Progenitor cell of endocrine pancreas (in vitro differentiated cells): ENCODE data around the gene CD47. TPM values are rescaled to one million over a fixed set of nuclear protein-coding genes. Genes with fewer than 3 reads are reported as not detected.

ENCODE experiments used
- DNase-seq: peaks from one replicate; pipeline ENCODE4 v3.0.0; 2021; ENCODE audit warnings: low spot score; ENCODE audit not compliant: unreplicated experiment
- H3K27ac Mint-ChIP-seq: 2 replicates; pipeline ENCODE4 v1.8.0; 2021; ENCODE audit warnings: mild to moderate bottlenecking, moderate library complexity, mixed read lengths
- H3K27me3 Mint-ChIP-seq: 2 replicates; pipeline ENCODE4 v1.8.0; 2021; ENCODE audit warnings: mixed read lengths
- H3K36me3 Mint-ChIP-seq: 2 replicates; pipeline ENCODE4 v1.8.0; 2022; ENCODE audit warnings: mixed read lengths; ENCODE audit not compliant: insufficient read depth
- H3K4me1 Mint-ChIP-seq: 2 replicates; pipeline ENCODE4 v1.8.0; 2021; ENCODE audit warnings: low read depth, mixed read lengths
- H3K4me3 Mint-ChIP-seq: 2 replicates; pipeline ENCODE4 v1.8.0; 2021; ENCODE audit warnings: low read depth, mild to moderate bottlenecking, moderate library complexity, mixed read lengths
- H3K9me3 Mint-ChIP-seq: 2 replicates; pipeline ENCODE4 v1.8.0; 2021; ENCODE audit warnings: low read depth, mixed read lengths
- total RNA-seq: library from RNA; stranded (reverse); gene quantifications from 2 replicates; pipeline ENCODE4 v1.2.1, GENCODE V29; 2021
- TF ChIP-seq, protein P1 (sequence below): fragments of 200-600 bp; sonication (generic); IDR thresholded peaks from one replicate; pipeline ENCODE4 v1.5.0; 2021; ENCODE audit warnings: antibody characterized with exemption, mild to moderate bottlenecking; ENCODE audit not compliant: unreplicated experiment

The CD47 gene
- total RNA-seq, 1 donor from 2014 or later = 55.1 TPM

- Mint-ChIP-seq H3K27me3 (no peaks in the 10 kb centered on the region), H3K27ac (no peak overlapping the region), H3K4me1 (peaks cover 19% of the 10 kb centered on the region), H3K4me3 (no peak overlapping the region), H3K36me3 (peaks cover 10% of the 10 kb centered on the region), H3K9me3 (no peaks in the 10 kb centered on the region)
- no peak for DNase-seq
- TF ChIP-seq, protein P1, sequence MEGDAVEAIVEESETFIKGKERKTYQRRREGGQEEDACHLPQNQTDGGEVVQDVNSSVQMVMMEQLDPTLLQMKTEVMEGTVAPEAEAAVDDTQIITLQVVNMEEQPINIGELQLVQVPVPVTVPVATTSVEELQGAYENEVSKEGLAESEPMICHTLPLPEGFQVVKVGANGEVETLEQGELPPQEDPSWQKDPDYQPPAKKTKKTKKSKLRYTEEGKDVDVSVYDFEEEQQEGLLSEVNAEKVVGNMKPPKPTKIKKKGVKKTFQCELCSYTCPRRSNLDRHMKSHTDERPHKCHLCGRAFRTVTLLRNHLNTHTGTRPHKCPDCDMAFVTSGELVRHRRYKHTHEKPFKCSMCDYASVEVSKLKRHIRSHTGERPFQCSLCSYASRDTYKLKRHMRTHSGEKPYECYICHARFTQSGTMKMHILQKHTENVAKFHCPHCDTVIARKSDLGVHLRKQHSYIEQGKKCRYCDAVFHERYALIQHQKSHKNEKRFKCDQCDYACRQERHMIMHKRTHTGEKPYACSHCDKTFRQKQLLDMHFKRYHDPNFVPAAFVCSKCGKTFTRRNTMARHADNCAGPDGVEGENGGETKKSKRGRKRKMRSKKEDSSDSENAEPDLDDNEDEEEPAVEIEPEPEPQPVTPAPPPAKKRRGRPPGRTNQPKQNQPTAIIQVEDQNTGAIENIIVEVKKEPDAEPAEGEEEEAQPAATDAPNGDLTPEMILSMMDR = no peak
These were observed 19.5 kb downstream of the CD47 start for GRCh38 chr3:108071368-108071767.

DNA sequence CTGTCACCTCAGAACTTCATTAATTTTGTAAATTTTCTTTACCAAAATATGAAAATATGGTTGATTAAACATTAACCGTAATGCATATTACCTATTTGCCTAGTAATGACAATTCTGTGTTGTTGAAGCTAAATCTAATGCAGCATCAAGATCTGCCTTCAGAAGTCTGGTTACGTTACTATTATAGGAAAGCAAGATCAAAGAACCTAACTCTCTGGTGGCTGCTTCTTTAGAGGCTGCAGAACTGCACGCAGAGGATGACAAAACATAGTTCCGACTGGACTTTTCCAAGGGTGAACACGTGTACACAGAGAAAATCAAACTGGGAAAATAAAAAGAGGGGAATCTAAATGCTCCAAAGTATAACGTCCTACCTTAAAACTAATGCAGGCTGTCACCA lies 20.5 kb downstream of the CD47 start:
- Mint-ChIP-seq H3K36me3 (peaks cover 14% of the 10 kb centered on the region), H3K4me1 (peaks cover 19% of the 10 kb centered on the region), H3K27me3 (no peaks in the 10 kb centered on the region), H3K9me3 (no peaks in the 10 kb centered on the region), H3K27ac (no peak overlapping the region), H3K4me3 (no peak overlapping the region)
- TF ChIP-seq, protein P1 = no peak
- no peak for DNase-seq

DNA sequence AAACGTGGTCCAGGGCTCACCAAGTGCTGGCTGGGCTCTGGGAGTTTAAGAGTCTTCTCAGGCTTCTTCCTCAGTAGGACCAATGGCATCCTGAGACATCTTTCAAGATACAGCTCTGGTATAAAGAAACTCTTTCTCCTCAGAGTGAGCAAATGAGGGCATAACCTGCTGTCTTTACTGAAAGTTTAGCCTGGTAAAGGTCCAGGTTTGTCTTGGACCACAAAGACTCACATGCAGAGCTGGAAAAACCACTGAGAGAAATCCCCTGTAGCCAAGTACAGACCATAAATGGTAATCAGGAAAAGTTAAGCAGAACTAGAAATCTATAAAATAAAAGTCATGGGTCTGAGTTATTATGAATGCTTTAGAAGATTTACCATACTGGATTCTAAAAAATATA lies 23.1 kb downstream of the CD47 start:
- no peak overlapping the region for H3K27ac Mint-ChIP-seq
- no peaks in the 10 kb centered on the region for H3K27me3 Mint-ChIP-seq
- peaks cover 27% of the 10 kb centered on the region for H3K4me1 Mint-ChIP-seq
- TF ChIP-seq, protein P1 = no peak
- H3K36me3 Mint-ChIP-seq = peaks cover 16% of the 10 kb centered on the region
- H3K4me3 Mint-ChIP-seq = no peak overlapping the region
- no peak for DNase-seq
- H3K9me3 Mint-ChIP-seq = no peaks in the 10 kb centered on the region

DNA sequence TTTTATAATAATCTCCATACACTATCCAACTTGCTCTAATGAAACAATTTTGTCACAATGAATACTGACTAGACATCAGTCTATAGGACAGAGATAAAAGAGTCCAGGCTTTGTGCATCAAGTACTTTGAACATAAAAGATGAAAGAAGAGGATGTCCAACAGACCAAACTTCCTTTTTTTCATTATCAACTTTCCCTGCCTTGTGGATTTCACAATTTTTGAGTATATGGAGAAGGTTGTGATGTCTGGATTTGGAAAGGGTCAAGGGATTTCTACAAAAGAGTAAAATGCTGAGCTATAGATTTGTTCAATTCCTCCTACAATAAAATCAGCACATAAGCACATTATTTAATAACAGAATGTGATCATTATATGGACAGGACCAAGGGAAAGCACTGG lies 25.7 kb downstream of the CD47 start:
- no peak overlapping the region for H3K4me3 Mint-ChIP-seq
- H3K27me3 Mint-ChIP-seq = no peaks in the 10 kb centered on the region
- no peak overlapping the region for H3K27ac Mint-ChIP-seq
- DNase-seq = no peak
- TF ChIP-seq, protein P1 = no peak
- H3K4me1 Mint-ChIP-seq = peaks cover 24% of the 10 kb centered on the region
- no peaks in the 10 kb centered on the region for H3K9me3 Mint-ChIP-seq
- peaks cover 12% of the 10 kb centered on the region for H3K36me3 Mint-ChIP-seq

DNA sequence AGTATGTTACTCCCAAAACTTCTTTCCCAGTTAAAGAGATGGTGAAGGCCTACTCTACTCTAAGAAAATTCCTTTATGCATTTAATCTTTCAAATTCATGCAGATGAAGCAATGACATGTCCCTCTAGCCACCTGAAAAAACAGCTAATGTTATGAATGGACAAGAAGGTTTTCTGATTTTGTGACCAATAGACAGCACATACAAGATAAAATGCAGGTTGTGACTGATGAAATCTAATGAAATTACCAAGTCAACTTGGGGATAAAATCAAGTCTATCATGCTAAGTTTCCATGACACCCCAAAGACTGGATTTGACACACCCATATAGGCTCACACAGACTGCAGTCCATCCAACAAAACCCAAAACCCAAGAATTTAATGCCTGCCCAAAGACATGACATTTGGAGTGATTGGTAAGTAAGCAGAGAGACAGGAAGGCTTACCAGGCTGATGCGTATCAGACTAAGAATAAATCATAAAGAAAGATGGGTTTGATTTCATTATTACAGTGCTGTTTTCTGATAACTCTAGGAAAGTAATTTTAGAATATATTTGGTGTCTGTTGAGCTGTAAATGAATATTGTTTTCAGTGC lies 26.4 kb downstream of the CD47 start:
- H3K4me3 Mint-ChIP-seq = no peak overlapping the region

More for the DNA sequence above, 26.4 kb downstream of the CD47 start:
- Mint-ChIP-seq H3K9me3 (no peaks in the 10 kb centered on the region), H3K36me3 (peaks cover 15% of the 10 kb centered on the region), H3K4me1 (peaks cover 24% of the 10 kb centered on the region), H3K27me3 (no peaks in the 10 kb centered on the region), H3K27ac (no peak overlapping the region)
- no peak for DNase-seq
- TF ChIP-seq, protein P1 = no peak
